BJ (cell line): ENCODE data around the gene CSF1. TPM values are rescaled to one million over a fixed set of nuclear protein-coding genes. Genes with fewer than 3 reads are reported as not detected.

Source experiments
- CTCF ChIA-PET: fragments of 350-600 bp; formaldehyde crosslinking; extraction: SDS; loops from one replicate; lab custom pipeline; 2021; ENCODE audit warnings: antibody characterized with exemption, inconsistent platforms; lab: Yijun Ruan, JAX
- POLR2A ChIA-PET: fragments of 300-600 bp; sonication (Branson Sonifier 250); formaldehyde crosslinking; extraction: SDS; loops from one replicate; lab custom pipeline; 2021; ENCODE audit warnings: antibody characterized with exemption; lab: Charles Lee
- DNase-seq: peaks from one replicate; pipeline ENCODE4 v3.0.0-alpha.2; 2011; ENCODE audit warnings: low read depth
- H3K27me3 ChIP-seq: 2 replicates; pipeline ENCODE4 v1.6.0; 2011; ENCODE audit warnings: low read length; ENCODE audit not compliant: control insufficient read depth, insufficient read depth
- H3K36me3 ChIP-seq: 2 replicates; pipeline ENCODE4 v1.5.1; 2011; ENCODE audit warnings: low read length; ENCODE audit not compliant: control insufficient read depth, insufficient read depth
- H3K4me3 ChIP-seq: 2 replicates; pipeline ENCODE4 v1.5.1; 2011; ENCODE audit warnings: low read depth, mild to moderate bottlenecking, control low read depth, low read length
- polyA plus RNA-seq: library from polyadenylated mRNA; depleted of rRNA; stranded (reverse); fragments of >200 nt; gene quantifications from 2 replicates; pipeline ENCODE4 v1.2.3, GENCODE V29; 2011
- TF ChIP-seq, protein P1 (sequence below): IDR thresholded peaks from 2 replicates; pipeline ENCODE4 v1.5.1; 2011; ENCODE audit warnings: low read depth, mild to moderate bottlenecking, control low read depth, inconsistent platforms, low read length, moderate library complexity; ENCODE audit not compliant: insufficient read depth

Gene CSF1
- polyA plus RNA-seq, 1 experiment = 48.4 TPM

DNA sequence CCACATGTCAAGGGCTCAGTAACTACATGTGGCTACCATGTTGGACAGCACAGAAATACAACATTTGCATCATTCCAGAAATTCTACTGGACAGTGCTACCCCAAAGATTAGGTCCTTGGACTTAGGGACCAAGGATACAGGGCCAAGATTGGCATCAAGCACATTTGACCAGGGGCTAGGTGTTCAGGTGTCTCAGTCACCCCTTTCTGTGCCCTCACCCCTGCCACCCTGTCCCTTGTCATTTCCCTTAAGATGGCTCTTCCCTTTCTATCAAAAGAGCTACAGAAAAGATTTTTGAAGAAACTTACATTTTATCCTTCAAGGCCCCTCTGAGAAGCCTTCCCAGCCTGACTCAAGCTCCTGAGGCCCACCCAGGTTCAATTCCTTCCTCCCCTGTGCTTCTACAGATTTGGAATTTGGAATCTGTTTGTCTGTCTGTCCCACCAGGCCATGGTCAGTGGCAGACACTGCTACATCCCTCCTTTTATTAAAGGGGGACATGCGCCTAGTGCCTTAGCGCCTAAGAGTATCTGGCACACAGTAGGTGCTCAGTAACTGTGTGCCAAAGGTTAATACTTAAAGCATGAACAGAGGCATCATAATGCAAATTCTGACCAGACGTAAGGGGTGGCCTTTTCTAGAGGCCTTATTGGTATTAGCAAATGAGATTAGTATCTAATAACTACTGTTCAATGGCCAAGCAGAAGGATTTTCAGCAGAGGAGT lies 21.4 kb downstream of the CSF1 start:
- CTCF ChIA-PET = interaction anchor here (2.4 kb wide), 1 partner anchor 52 kb away, joined by 13 read pairs; the partner anchor contains the start of gene AHCYL1
- POLR2A ChIA-PET = no interaction called here
- TF ChIP-seq, protein P1, sequence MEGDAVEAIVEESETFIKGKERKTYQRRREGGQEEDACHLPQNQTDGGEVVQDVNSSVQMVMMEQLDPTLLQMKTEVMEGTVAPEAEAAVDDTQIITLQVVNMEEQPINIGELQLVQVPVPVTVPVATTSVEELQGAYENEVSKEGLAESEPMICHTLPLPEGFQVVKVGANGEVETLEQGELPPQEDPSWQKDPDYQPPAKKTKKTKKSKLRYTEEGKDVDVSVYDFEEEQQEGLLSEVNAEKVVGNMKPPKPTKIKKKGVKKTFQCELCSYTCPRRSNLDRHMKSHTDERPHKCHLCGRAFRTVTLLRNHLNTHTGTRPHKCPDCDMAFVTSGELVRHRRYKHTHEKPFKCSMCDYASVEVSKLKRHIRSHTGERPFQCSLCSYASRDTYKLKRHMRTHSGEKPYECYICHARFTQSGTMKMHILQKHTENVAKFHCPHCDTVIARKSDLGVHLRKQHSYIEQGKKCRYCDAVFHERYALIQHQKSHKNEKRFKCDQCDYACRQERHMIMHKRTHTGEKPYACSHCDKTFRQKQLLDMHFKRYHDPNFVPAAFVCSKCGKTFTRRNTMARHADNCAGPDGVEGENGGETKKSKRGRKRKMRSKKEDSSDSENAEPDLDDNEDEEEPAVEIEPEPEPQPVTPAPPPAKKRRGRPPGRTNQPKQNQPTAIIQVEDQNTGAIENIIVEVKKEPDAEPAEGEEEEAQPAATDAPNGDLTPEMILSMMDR = no peak
- DNase-seq = no peak
- H3K4me3 ChIP-seq = no peak overlapping the region
- H3K36me3 ChIP-seq = peaks cover 21% of the 10 kb centered on the region
- H3K27me3 ChIP-seq = no peaks in the 10 kb centered on the region

DNA sequence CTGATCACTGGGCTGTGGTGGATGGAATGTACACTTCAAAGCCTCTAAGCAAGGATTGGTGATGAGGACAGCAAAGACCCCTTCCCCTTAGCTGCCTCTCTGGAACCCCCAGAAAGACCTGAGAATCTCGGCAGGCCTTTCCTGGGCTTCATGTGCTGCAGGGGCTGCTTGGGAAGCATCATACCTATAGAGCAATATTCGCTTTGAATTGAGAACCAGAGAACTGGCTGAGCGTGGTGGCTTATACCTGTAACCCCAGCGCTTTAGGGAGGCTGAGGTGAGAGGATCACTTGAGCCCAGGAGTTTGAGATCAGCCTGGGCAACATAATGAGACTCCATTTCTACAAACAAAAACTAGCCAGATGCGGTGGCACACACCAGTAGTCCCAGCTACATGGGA lies 22.0 kb downstream of the CSF1 start:
- CTCF ChIA-PET = no interaction called here
- Histone ChIP-seq H3K4me3 (no peak overlapping the region), H3K27me3 (no peaks in the 10 kb centered on the region), H3K36me3 (peaks cover 17% of the 10 kb centered on the region)
- POLR2A ChIA-PET = no interaction called here
- no peak for DNase-seq
- TF ChIP-seq, protein P1 = no peak

DNA sequence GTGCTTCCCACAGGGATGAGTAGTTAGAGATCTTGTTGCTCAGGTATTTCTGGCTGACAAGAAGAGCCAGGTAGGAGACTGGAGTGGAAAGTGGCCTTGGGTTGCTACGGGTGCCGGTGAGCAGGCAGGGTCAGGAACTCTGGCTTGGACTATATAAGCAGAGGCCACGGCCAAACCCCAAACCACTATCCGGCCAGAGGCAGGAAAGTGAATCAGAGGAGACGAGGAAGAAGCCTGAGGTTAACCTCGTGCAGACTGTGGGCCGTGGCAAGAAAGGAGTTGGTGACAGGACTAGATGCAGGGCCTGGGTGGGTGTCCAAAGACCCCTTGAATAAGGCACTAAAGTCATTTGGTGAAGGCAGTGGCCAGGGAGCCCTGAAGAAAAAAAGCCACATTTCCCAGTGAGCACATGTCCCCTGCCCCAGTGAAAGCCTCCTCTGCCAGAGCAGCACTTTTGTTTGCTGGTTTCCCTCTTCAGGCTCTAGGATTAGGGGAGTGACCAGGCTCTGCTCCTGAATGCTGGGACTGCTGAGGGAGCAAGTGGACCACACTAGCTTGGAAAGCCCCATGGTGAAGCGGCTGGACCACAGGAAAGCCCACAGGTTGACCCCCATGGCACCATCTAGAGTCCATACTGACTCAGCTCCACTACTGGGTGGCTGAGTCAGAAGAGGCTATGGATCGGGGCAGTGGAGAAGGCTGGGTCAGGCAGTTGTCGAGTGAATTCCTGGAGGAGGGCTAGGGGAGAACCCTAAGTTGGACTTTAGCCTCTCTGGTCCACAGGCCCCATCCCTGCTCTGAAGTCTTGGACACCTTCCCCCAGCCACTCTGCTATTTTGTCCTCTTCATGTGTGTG lies 23.4 kb downstream of the CSF1 start:
- CTCF ChIA-PET = interaction anchor here (1.1 to 1.5 kb wide), 2 partner anchors 11 to 143 kb away, joined by 4 to 5 read pairs; no protein-coding TSS in a partner anchor

DNA sequence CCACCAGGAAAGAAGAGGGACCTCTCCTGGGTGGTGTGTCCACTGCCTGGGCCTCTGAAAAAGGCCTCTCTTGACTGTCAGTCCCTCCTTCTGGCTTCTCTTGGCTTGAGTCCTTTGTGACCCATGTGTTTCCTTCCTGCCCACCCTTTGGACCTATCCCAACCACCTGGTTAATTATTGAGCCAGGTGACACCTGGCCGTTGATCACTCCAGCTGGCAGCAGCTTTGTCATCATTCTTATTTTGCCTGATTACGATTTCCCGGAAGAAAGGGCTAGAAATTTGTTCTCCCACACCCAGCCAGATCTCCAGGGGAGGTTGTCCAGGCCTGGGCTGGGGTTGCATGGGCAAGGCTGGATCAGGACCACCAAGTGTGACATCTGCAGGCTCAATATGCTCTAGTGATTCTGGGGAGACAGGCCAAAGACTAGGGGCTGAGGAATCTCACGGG lies 24.8 kb downstream of the CSF1 start:
- CTCF ChIA-PET = interaction anchor here (0.6 to 0.9 kb wide), 3 partner anchors 15 to 45 kb away, joined by 3 to 4 read pairs (median 3); no protein-coding TSS in a partner anchor
- DNase-seq = no peak
- no peaks in the 10 kb centered on the region for H3K27me3 ChIP-seq
- TF ChIP-seq, protein P1 = no peak
- peaks cover 2% of the 10 kb centered on the region; the same call in 1 of the 2 replicates for H3K36me3 ChIP-seq
- POLR2A ChIA-PET = no interaction called here
- no peak overlapping the region for H3K4me3 ChIP-seq

More for the DNA sequence above, 23.4 kb downstream of the CSF1 start:
- POLR2A ChIA-PET = interaction anchor here (0.6 kb wide), 1 partner anchor 30 kb away, joined by 4 read pairs; no protein-coding TSS in a partner anchor
- TF ChIP-seq, protein P1 = no peak
- no peak for DNase-seq
- Histone ChIP-seq H3K27me3 (no peaks in the 10 kb centered on the region), H3K36me3 (peaks cover 10% of the 10 kb centered on the region), H3K4me3 (no peak overlapping the region)

DNA sequence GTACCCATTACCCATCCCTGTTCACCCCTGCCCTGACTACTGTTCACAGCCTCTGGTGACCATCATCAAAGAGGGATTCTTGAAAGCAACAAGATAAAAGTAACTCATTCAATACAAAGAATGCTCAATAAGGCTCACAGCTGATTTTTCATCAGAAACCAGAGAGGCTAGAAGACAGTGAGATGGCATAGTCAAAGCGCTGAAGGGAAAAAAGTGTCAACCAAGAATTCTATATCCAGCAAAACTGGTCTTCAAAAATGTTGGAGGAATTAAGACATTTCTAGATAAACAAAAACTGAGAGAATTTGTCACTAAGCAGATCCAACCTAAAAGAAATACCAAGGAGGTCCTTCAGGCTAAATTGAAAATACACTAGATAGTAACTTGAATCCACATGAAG lies 27.1 kb downstream of the CSF1 start:
- Histone ChIP-seq H3K27me3 (no peaks in the 10 kb centered on the region), H3K4me3 (no peak overlapping the region), H3K36me3 (no peaks in the 10 kb centered on the region)
- no peak for DNase-seq
- CTCF ChIA-PET = no interaction called here
- TF ChIP-seq, protein P1 = no peak
- POLR2A ChIA-PET = no interaction called here
